Subcutaneous adipose tissue (tissue), 4 donors: ENCODE results near the gene CDK2. TPM values are rescaled to one million over a fixed set of nuclear protein-coding genes. Genes with fewer than 3 reads are reported as not detected.

ENCODE experiments used
- total RNA-seq, 4 donors: library from RNA; depleted of rRNA; stranded (reverse); fragments of >200 nt; gene quantifications; one replicate each; pipeline ENCODE4 v1.1.0, GENCODE V29; 2016
- TF ChIP-seq, protein P1 (sequence below): fragments of 450-650 bp; IDR thresholded peaks from one replicate; pipeline ENCODE4 v1.5.1; 2016; ENCODE audit warnings: low read depth, mild to moderate bottlenecking, control low read depth, antibody characterized with exemption, moderate library complexity

Gene CDK2
- total RNA-seq, 4 donors from 2014 or later: 7.9 to 14.9 (median 9.0) TPM

DNA sequence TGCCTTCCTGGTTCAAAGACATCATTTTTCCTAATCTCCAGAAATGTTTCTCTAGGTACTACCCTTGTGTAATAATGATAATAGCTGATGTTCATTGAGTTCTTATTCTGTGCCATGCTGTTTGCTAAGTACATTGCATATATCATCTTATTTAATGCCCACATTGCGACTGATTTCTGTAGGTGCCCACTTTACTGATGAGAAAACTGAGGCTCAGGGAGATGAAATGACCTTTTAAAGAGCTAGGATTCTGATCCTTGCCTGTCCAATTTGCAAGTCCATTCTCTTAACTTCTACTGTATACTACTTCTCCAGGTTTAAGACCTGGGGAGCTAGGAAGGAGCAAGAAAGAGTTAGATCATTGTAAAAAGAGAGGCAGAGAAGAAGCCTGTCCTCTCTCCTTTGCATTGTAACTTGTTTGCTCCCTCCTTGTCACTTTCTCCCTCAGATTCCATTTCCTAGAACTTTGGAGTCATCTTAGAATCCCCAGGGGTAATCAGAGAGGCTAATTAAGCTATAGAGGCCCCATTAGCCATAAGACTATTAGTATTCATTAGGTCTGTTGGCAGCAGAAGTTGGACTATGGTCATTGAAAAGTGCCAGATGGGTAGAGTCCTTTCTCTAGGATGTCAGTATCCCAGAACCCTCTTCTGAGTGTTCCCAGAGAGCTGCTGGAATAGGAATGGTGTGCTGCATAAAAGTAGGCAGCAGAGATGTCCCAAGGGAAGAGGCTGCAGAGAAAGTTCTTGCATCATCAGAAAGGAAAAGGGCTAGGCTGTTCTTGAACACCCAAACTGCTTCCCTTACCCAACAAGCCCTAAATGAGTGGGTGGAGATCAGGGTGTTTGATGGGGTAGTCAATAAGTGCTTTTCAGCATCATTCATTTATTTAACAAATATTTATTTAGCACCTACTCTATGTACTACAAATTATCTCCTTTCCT lies 32.6 kb upstream of the CDK2 start:
- TF ChIP-seq, protein P1, sequence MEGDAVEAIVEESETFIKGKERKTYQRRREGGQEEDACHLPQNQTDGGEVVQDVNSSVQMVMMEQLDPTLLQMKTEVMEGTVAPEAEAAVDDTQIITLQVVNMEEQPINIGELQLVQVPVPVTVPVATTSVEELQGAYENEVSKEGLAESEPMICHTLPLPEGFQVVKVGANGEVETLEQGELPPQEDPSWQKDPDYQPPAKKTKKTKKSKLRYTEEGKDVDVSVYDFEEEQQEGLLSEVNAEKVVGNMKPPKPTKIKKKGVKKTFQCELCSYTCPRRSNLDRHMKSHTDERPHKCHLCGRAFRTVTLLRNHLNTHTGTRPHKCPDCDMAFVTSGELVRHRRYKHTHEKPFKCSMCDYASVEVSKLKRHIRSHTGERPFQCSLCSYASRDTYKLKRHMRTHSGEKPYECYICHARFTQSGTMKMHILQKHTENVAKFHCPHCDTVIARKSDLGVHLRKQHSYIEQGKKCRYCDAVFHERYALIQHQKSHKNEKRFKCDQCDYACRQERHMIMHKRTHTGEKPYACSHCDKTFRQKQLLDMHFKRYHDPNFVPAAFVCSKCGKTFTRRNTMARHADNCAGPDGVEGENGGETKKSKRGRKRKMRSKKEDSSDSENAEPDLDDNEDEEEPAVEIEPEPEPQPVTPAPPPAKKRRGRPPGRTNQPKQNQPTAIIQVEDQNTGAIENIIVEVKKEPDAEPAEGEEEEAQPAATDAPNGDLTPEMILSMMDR: no peak

DNA sequence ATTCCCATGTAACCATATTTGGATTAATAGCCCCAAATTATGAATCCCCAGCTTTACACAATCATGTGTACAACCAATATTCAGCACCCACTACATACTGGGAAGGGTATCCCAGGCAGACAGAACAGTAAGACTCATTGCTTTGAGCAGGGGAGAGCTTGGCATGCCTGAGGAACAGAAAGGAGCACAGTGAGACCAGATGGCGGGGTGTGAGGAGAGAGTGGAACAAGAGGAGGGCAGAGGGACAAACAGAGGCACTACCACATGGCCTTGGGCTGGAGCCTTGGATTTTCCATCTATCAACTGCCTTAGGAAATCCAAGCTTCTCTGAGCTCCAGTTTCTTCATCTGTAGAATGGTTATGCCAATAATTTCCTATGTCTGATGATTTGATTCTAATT lies 31.9 kb upstream of the CDK2 start:
- TF ChIP-seq, protein P1: no peak

DNA sequence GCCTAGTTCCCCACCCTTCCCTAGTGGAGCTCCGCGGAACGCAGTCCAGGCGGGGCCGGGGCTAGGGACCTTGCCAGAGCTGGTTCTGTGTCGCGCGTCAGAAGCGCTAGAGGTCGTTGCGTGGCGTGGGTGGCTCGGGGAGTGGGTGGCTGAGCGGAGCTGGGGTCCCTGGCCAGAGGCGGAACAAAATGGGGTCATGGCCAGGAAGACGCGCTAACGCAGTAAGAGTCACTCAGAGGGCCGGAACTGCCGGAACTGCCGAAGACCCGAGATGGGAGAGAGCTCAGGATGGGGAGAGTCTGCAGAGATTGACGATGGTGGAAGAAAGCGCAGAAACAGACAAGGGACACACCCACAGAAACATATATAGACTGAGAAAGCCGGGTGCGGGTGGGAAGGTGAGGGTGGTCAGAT lies 30.9 kb upstream of the CDK2 start:
- TF ChIP-seq, protein P1: no peak

DNA sequence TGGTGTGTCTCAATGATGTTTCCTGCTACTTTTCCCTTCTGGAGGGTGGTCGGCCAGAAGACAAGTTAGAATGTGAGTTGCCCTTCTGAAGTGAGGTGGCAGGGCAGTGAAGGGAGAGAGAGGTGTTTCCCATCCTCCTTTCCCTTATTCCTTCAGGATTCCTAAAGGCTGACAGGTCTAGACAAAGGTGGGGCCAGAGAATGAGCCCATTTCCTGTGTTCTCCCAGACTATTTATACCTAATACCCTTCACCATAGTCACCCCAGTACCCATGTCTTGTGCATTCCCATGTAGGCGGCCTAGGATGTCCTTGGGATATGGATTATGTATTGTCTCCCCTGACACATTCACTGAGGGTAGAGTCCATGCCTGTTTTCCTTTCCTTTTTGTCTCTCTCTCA lies 28.6 kb upstream of the CDK2 start:
- TF ChIP-seq, protein P1: no peak

DNA sequence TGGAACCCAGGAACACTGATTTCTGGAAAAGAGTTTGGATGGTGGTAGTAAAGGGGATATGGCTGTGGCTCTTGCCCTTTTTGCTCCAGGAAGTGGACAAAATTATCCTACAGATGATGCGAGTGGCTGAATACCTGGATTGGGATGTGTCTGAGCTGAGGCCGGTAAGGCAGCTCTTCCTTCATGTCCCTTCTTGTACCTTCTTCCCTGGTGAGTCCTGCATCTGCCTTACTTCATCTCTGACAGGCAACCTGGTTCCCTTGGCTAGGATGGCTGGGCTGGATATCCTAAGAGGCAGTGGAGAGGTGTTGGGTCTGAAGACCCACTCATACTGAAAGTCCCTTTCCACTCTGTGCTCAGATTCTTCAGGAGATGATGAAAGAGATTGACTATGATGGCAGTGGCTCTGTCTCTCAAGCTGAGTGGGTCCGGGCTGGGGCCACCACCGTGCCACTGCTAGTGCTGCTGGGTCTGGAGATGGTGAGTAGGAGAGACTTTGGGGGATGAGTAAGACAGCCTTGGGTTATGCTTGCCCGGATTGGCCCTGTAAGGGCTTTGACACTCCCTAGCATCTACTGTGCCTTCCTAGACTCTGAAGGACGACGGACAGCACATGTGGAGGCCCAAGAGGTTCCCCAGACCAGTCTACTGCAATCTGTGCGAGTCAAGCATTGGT lies 27.7 kb upstream of the CDK2 start:
- TF ChIP-seq, protein P1: no peak

DNA sequence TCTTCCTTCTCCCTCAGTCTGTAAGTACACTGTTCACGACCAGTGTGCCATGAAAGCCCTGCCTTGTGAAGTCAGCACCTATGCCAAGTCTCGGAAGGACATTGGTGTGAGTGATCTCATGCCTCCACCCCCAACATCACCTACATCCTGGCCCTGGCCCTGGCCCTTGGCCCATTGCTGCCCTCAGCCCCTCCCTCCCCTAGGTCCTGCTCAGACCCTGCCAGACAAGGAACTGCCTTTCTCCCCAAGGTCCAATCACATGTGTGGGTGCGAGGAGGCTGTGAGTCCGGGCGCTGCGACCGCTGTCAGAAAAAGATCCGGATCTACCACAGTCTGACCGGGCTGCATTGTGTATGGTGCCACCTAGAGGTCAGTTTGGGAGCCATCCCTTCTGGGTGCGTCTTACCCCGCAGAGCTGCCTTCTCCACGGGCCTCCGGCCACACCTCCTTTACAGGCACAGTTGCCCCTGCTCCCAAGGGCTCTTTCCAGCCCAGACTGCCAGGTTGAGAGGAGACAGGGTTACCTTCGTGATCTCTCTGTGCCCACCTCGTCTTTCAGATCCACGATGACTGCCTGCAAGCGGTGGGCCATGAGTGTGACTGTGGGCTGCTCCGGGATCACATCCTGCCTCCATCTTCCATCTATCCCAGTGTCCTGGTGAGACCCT lies 26.4 kb upstream of the CDK2 start:
- TF ChIP-seq, protein P1: no peak

DNA sequence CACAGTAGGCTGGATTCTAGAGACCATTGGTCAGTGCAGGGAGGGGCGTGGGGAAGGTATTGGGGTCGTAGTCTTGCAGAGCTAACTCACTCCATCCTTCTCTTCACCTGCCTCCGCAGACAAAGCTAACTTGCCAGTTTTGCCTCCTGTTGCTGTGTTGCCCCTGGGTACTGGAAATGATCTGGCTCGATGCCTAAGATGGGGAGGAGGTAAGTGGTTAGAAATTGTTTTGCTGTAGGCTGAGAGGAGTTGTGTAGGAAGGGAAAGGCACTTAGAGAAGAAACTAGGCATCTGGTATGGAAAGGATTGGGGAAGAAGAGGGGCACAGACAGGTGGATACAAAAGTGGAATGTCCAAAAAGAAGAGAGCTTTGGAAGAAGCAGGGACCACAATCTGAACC lies 24.6 kb upstream of the CDK2 start:
- TF ChIP-seq, protein P1: no peak
